ENCODE results near the gene TBC1D23.

GRCh38 chr3:100269001-100269400 is 8.2 kb downstream of the TBC1D23 start:
- TF ChIP-seq EZH2 (IDR thresholded peaks at IDR 0.05; ENCODE audit: borderline replicate concordance, low read length), result no peak
- TF ChIP-seq CTCF (IDR thresholded peaks at IDR 0.05; ENCODE audit: low read length), result no peak
